Left ventricle myocardium inferior (tissue), 1 donor: ENCODE results near the gene PODXL. TPM values are rescaled to one million over a fixed set of nuclear protein-coding genes. Genes with fewer than 3 reads are reported as not detected.

Source experiments
- DNase-seq: peaks from one replicate; pipeline ENCODE4 v3.0.0-alpha.2; 2020
- H3K27ac ChIP-seq: fragments of 200-600 bp; replicated peaks from 2 replicates; pipeline ENCODE4 v1.8.0; 2021
- H3K27me3 ChIP-seq: fragments of 200-600 bp; 2 replicates; pipeline ENCODE4 v1.8.0; 2021; ENCODE audit warnings: low read depth
- H3K36me3 ChIP-seq: fragments of 200-600 bp; 2 replicates; pipeline ENCODE4 v1.8.0; 2021
- H3K4me1 ChIP-seq: fragments of 200-600 bp; 2 replicates; pipeline ENCODE4 v1.8.0; 2021
- H3K4me3 ChIP-seq: fragments of 200-600 bp; 2 replicates; pipeline ENCODE4 v1.8.0; 2021; ENCODE audit warnings: mild to moderate bottlenecking, moderate library complexity
- H3K9me3 ChIP-seq: fragments of 200-600 bp; replicated peaks from 2 replicates; pipeline ENCODE4 v1.8.0; 2021
- CTCF ChIP-seq: fragments of 200-600 bp; IDR thresholded peaks from 2 replicates; pipeline ENCODE4 v1.8.0; 2021; ENCODE audit warnings: antibody characterized with exemption, mild to moderate bottlenecking, borderline replicate concordance
- intact Hi-C: fragments of 100-400 bp; cut with micrococcal nuclease; formaldehyde crosslinking; loops from one replicate; pipeline ENCODE4 v1.11.0; 2022
- total RNA-seq: library from RNA; stranded (reverse); fragmentation: NEBNext Ultra II Directional; extraction: Animal tissue kit (Norgen Biotek cat#: 25700); gene quantifications from one replicate; pipeline ENCODE4 v1.2.1, GENCODE V29; 2021
- donor health status: DM: no; HTN: yes; CAD: no; lungs with severe emphysema.

The PODXL gene
- total RNA-seq, 1 donor from 2014 or later, result 67.4 TPM

GRCh38 chr7:131548371-131548770, 8.1 kb downstream of the PODXL start:
- DNase-seq, result no peak
- intact Hi-C loops, result no loop called here
- Histone ChIP-seq H3K27ac (peak overlapping the region; percentile 38), H3K4me1 (peaks cover 96% of the 10 kb centered on the region), H3K4me3 (no peak overlapping the region), H3K27me3 (no peaks in the 10 kb centered on the region), H3K9me3 (no peaks in the 10 kb centered on the region), H3K36me3 (no peaks in the 10 kb centered on the region)
- TF ChIP-seq CTCF, result no peak

GRCh38 chr7:131547589-131547988, 8.8 kb downstream of the PODXL start:
- no peak for TF ChIP-seq CTCF
- no peak for DNase-seq
- intact Hi-C loops, result no loop called here
- no peaks in the 10 kb centered on the region for H3K27me3 ChIP-seq
- H3K4me3 ChIP-seq, result no peak overlapping the region
- H3K27ac ChIP-seq, result peak overlapping the region; percentile 38
- H3K9me3 ChIP-seq, result no peaks in the 10 kb centered on the region
- no peaks in the 10 kb centered on the region for H3K36me3 ChIP-seq
- H3K4me1 ChIP-seq, result peaks cover 96% of the 10 kb centered on the region

- TF ChIP-seq CTCF, result peak; percentile 60
- Histone ChIP-seq H3K9me3 (no peaks in the 10 kb centered on the region), H3K36me3 (no peaks in the 10 kb centered on the region), H3K4me1 (peaks cover 96% of the 10 kb centered on the region), H3K27me3 (no peaks in the 10 kb centered on the region), H3K4me3 (no peak overlapping the region), H3K27ac (peak overlapping the region; percentile 86)
- intact Hi-C loops, result no loop called here
- no peak for DNase-seq
These were observed 9.8 kb downstream of the PODXL start for GRCh38 chr7:131546583-131547141.

GRCh38 chr7:131546126-131546525, 10.3 kb downstream of the PODXL start:
- Histone ChIP-seq H3K4me3 (no peak overlapping the region), H3K4me1 (peaks cover 95% of the 10 kb centered on the region), H3K27me3 (no peaks in the 10 kb centered on the region), H3K9me3 (no peaks in the 10 kb centered on the region), H3K36me3 (no peaks in the 10 kb centered on the region), H3K27ac (peak overlapping the region; percentile 86)
- no peak for TF ChIP-seq CTCF
- intact Hi-C loops, result no loop called here
- no peak for DNase-seq

GRCh38 chr7:131544449-131545301, 11.8 kb downstream of the PODXL start:
- no peak for DNase-seq
- H3K27ac ChIP-seq, result peak overlapping the region; percentile 86
- no peaks in the 10 kb centered on the region for H3K36me3 ChIP-seq
- H3K4me3 ChIP-seq, result no peak overlapping the region
- peaks cover 95% of the 10 kb centered on the region for H3K4me1 ChIP-seq
- peak; percentile 41 for TF ChIP-seq CTCF
- H3K9me3 ChIP-seq, result no peaks in the 10 kb centered on the region
- intact Hi-C loops, result no loop called here
- no peaks in the 10 kb centered on the region for H3K27me3 ChIP-seq
